Adrenal gland (tissue), 12 donors: Measurements from ENCODE around the gene KIAA0586. TPM values are rescaled to one million over a fixed set of nuclear protein-coding genes. Genes with fewer than 3 reads are reported as not detected.
"Not testable (repeated sequence)": the region's sequence is repeated elsewhere in the genome, so short reads cannot be mapped to it uniquely, and the experiment has no call there.

Experiments
- DNase-seq, 7 donors: peaks; one replicate each; pipeline ENCODE4 v3.0.0-alpha.2; 2019 to 2020
- H3K27ac ChIP-seq, 5 donors: fragments of 200-600 bp; sonication (generic) in 4 of 5; 1 replicate in 3 of 5; 2 replicates in 2 of 5; pipeline versions ENCODE4 v1.5.1 to v1.8.0; 2016 to 2020; ENCODE audit warnings: mild to moderate bottlenecking in 1 of 5
- H3K27me3 ChIP-seq: fragments of 200-600 bp; 2 replicates; pipeline ENCODE4 v1.8.0; 2021
- H3K36me3 ChIP-seq, 2 donors: fragments of 200-600 bp; replicated peaks in 1 of 2; 1 replicate in 1 of 2; 2 replicates in 1 of 2; pipeline versions ENCODE4 v1.5.1 to v1.8.0; 2018 to 2022
- H3K4me1 ChIP-seq, 2 donors: fragments of 200-600 bp; replicated peaks in 1 of 2; 1 replicate in 1 of 2; 2 replicates in 1 of 2; pipeline versions ENCODE4 v1.5.1 to v1.8.0; 2018 to 2021
- H3K4me3 ChIP-seq, 4 donors: fragments of 200-600 bp; sonication (generic) in 3 of 4; one replicate each; pipeline ENCODE4 v1.5.1; 2016 to 2018
- H3K9me3 ChIP-seq, 3 donors: fragments of 200-600 bp; sonication (generic) in 1 of 3; replicated peaks in 1 of 3; 1 replicate in 2 of 3; 2 replicates in 1 of 3; pipeline versions ENCODE4 v1.5.1 to v1.8.0; 2016 to 2021
- POLR2A ChIP-seq, 2 donors: fragments of 450-650 bp; IDR thresholded peaks; one replicate each; pipeline ENCODE4 v1.6.1; 2017; ENCODE audit warnings: antibody characterized with exemption in 2 of 2, mild to moderate bottlenecking in 2 of 2, moderate library complexity in 1 of 2
- WGBS, 4 donors: extraction: QIAGEN DNeasy Blood & Tissue Kit in 2 of 4; methylation state at CpG; one replicate each; pipeline versions ENCODE4 v1.1.5 to v1.1.7; 2013 to 2017; 5-methylcytosine and 5-hydroxymethylcytosine counted together
- intact Hi-C, 2 donors: fragments of 100-400 bp; cut with DNase I; formaldehyde crosslinking; loops; one replicate each; pipeline versions ENCODE4 v1.14.1 to v1.15.0; 2022 to 2023
- polyA plus RNA-seq, 3 donors: library from polyadenylated mRNA; stranded (reverse); fragments of 200-250 nt in 2 of 3; fragments of 350-450 nt in 1 of 3; fragmentation: Illumina TruSeq in 1 of 3; extraction: RNeasy Lipid Tissue Mini Kit (QIAGEN cat#74804) in 1 of 3; gene quantifications; one replicate each; pipeline ENCODE4 v1.2.3, GENCODE V29; 2013 to 2014
- total RNA-seq, 9 donors: library from RNA; depleted of rRNA in 4 of 9; stranded (reverse); fragments of >200 nt in 4 of 9; fragments of 120-200 nt in 1 of 9; fragmentation: NEBNext Ultra II Directional in 1 of 9; extraction: Animal tissue kit (Norgen Biotek cat#: 25700) in 1 of 9; gene quantifications; one replicate each; pipeline versions ENCODE4 v1.1.0 to v1.2.4, GENCODE V29; 2013 to 2023
- TF ChIP-seq, protein P1 (sequence below), 6 experiments: fragments of 450-650 bp in 4 of 6; fragments of 200-600 bp in 2 of 6; sonication (generic) in 1 of 6; IDR thresholded peaks; 1 replicate in 5 of 6; 2 replicates in 1 of 6; pipeline versions ENCODE4 v1.5.1 to v1.8.0; 2016 to 2021; ENCODE audit warnings: antibody characterized with exemption in 6 of 6, mild to moderate bottlenecking in 2 of 6, moderate library complexity in 1 of 6
- donor health status: healthy with polysubstance abuse.
- donor health status: Bipolar disorder and iron deficiency.
- donor health status: DM: yes; HTN: yes; CAD: no.
- donor health status: DM: no; HTN: no; CAD: no.
- donor health status: DM: no; HTN: no; CAD: no.
- donor health status: DM: yes; HTN: yes; CAD: no.

KIAA0586 gene
- total and polyA plus RNA-seq, 12 donors = 9.1 to 28.7 (median 15.9) TPM

DNA sequence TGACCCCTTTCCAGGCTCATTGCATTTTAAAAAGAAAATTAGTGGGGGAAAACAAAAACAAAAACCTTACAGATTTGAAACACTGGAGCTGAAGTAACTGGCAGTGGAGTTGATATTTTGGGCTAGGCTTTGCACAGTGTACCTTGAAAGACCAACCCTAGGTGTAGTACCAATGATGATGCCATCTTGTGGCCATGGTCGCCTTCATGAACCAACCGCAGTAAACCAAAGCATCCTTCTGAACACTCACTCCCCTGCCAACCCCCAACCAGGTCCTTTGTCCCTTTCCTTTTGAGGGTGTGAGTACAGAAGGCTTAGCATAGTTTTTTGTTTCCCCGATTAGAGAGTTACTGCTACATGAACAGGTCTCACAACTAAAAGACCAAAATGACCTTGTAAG lies 25.9 kb upstream of the KIAA0586 start:
- Histone ChIP-seq H3K9me3 (no peaks in the 10 kb centered on the region), H3K36me3 (no peaks in the 10 kb centered on the region), H3K27ac (no peak overlapping the region), H3K4me3 (no peak overlapping the region), H3K4me1 (peaks cover 0 to 2% of the 10 kb centered on the region in 2 donors), H3K27me3 (no peaks in the 10 kb centered on the region)
- TF ChIP-seq, protein P1, sequence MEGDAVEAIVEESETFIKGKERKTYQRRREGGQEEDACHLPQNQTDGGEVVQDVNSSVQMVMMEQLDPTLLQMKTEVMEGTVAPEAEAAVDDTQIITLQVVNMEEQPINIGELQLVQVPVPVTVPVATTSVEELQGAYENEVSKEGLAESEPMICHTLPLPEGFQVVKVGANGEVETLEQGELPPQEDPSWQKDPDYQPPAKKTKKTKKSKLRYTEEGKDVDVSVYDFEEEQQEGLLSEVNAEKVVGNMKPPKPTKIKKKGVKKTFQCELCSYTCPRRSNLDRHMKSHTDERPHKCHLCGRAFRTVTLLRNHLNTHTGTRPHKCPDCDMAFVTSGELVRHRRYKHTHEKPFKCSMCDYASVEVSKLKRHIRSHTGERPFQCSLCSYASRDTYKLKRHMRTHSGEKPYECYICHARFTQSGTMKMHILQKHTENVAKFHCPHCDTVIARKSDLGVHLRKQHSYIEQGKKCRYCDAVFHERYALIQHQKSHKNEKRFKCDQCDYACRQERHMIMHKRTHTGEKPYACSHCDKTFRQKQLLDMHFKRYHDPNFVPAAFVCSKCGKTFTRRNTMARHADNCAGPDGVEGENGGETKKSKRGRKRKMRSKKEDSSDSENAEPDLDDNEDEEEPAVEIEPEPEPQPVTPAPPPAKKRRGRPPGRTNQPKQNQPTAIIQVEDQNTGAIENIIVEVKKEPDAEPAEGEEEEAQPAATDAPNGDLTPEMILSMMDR (IDR thresholded peaks at IDR 0.05) = no peak
- no peak for TF ChIP-seq POLR2A (IDR thresholded peaks at IDR 0.05)
- no peak for DNase-seq
- intact Hi-C loops = no loop called here
- WGBS, 4 donors = 78 to 90% (median 83%) methylated on average over 3 of the region's 3 CpGs

GRCh38 chr14:58408681-58409215 lies 18.8 kb upstream of the KIAA0586 start:
- Histone ChIP-seq H3K36me3 (peaks cover 0 to 39% of the 10 kb centered on the region in 2 donors), H3K27ac (no peak overlapping the region), H3K4me3 (no peak overlapping the region), H3K27me3 (no peaks in the 10 kb centered on the region), H3K4me1 (no peaks in the 10 kb centered on the region), H3K9me3 (no peaks in the 10 kb centered on the region)
- DNase-seq = no peak
- 89 to 94% (median 92%) methylated on average over 3 of the region's 3 CpGs for WGBS, 4 donors
- intact Hi-C loops = no loop called here
- TF ChIP-seq, protein P1 (IDR thresholded peaks at IDR 0.05) = no peak
- no peak for TF ChIP-seq POLR2A (IDR thresholded peaks at IDR 0.05)

- H3K36me3 ChIP-seq = peaks cover 0 to 20% of the 10 kb centered on the region in 2 donors
These were observed 12.7 kb upstream of the KIAA0586 start for GRCh38 chr14:58414845-58415244.

GRCh38 chr14:58415636-58416547 lies 11.6 kb upstream of the KIAA0586 start:
- Histone ChIP-seq H3K9me3 (no peaks in the 10 kb centered on the region), H3K27ac (no peak overlapping the region), H3K27me3 (no peaks in the 10 kb centered on the region), H3K4me3 (no peak overlapping the region), H3K4me1 (no peaks in the 10 kb centered on the region), H3K36me3 (peaks cover 0 to 14% of the 10 kb centered on the region in 2 donors)
- intact Hi-C loops = no loop called here
- WGBS, 4 donors = 91 to 100% (median 98%) methylated on average over 10 of the region's 10 CpGs
- TF ChIP-seq POLR2A (IDR thresholded peaks at IDR 0.05) = no peak
- TF ChIP-seq, protein P1 (IDR thresholded peaks at IDR 0.05) = no peak
- no peak for DNase-seq

More at GRCh38 chr14:58414845-58415244, 12.7 kb upstream of the KIAA0586 start:
- TF ChIP-seq, protein P1 (IDR thresholded peaks at IDR 0.05) = no peak
- no peak for TF ChIP-seq POLR2A (IDR thresholded peaks at IDR 0.05)
- Histone ChIP-seq H3K27me3 (no peaks in the 10 kb centered on the region), H3K4me1 (no peaks in the 10 kb centered on the region), H3K9me3 (no peaks in the 10 kb centered on the region), H3K27ac (no peak overlapping the region), H3K4me3 (no peak overlapping the region)
- no peak for DNase-seq
- intact Hi-C loops = no loop called here
- 92 to 100% (median 96%) methylated on average over 1 of the region's 1 CpG for WGBS, 4 donors

- intact Hi-C loops, H3K9me3 ChIP-seq, H3K27me3 ChIP-seq, H3K4me1 ChIP-seq, H3K27ac ChIP-seq, DNase-seq, H3K4me3 ChIP-seq: not testable (repeated sequence)
- WGBS, 4 donors = 93 to 100% (median 100%) methylated on average over 1 of the region's 1 CpG
- H3K36me3 ChIP-seq = peaks cover 0 to 11% of the 10 kb centered on the region in 2 donors
These were observed 10.6 kb upstream of the KIAA0586 start for GRCh38 chr14:58416934-58417333.
